H9 (cell line): ENCODE data around the gene IL4. TPM values are rescaled to one million over a fixed set of nuclear protein-coding genes. Genes with fewer than 3 reads are reported as not detected.

Experiments
- DNase-seq: peaks from one replicate; pipeline ENCODE4 v3.0.0-alpha.2; 2017
- H2AFZ ChIP-seq: one replicate; pipeline ENCODE4 v1.6.1; 2013; ENCODE audit warnings: mild to moderate bottlenecking, low read length, control low read depth, moderate library complexity
- H2AK5ac ChIP-seq: 2 replicates; pipeline ENCODE4 v1.6.1; 2013; ENCODE audit warnings: low read length, control low read depth, mixed read lengths; ENCODE audit not compliant: insufficient read length
- H2BK120ac ChIP-seq: one replicate; pipeline ENCODE4 v1.6.1; 2013; ENCODE audit warnings: low read depth, mild to moderate bottlenecking, low read length, control low read depth, inconsistent platforms; ENCODE audit not compliant: poor library complexity, severe bottlenecking
- H2BK12ac ChIP-seq: 2 replicates; pipeline ENCODE4 v1.6.1; 2013; ENCODE audit warnings: low read length, control low read depth, mixed read lengths, low read depth; ENCODE audit not compliant: insufficient read length
- H2BK15ac ChIP-seq: 2 replicates; pipeline ENCODE4 v1.6.1; 2013; ENCODE audit warnings: low read depth, low read length, control low read depth
- H2BK20ac ChIP-seq: one replicate; pipeline ENCODE4 v1.6.1; 2013; ENCODE audit warnings: low read depth, mild to moderate bottlenecking, low read length, control low read depth, inconsistent platforms; ENCODE audit not compliant: poor library complexity, severe bottlenecking
- H2BK5ac ChIP-seq: 2 replicates; pipeline ENCODE4 v1.6.1; 2013; ENCODE audit warnings: low read length, control low read depth, mixed read lengths; ENCODE audit not compliant: insufficient read length
- H3K14ac ChIP-seq: 2 replicates; pipeline ENCODE4 v1.6.1; 2013; ENCODE audit warnings: low read length, control low read depth; ENCODE audit not compliant: insufficient read depth
- H3K18ac ChIP-seq: 2 replicates; pipeline ENCODE4 v1.6.1; 2013; ENCODE audit warnings: low read depth, mild to moderate bottlenecking, mixed read lengths, low read length, control low read depth; ENCODE audit not compliant: insufficient read length
- H3K23ac ChIP-seq: 2 replicates; pipeline ENCODE4 v1.6.1; 2013; ENCODE audit warnings: low read length, control low read depth, mixed read lengths, low read depth; ENCODE audit not compliant: insufficient read length
- H3K23me2 ChIP-seq: 2 replicates; pipeline ENCODE4 v1.6.1; 2013; ENCODE audit warnings: low read depth, mild to moderate bottlenecking, mixed read lengths, low read length, control low read depth; ENCODE audit not compliant: insufficient read length, poor library complexity, severe bottlenecking
- H3K27ac ChIP-seq: 2 replicates; pipeline ENCODE4 v1.5.1; 2013; ENCODE audit warnings: low read length, control low read depth, mixed read lengths, low read depth; ENCODE audit not compliant: insufficient read length
- H3K27me3 ChIP-seq: 2 replicates; pipeline ENCODE4 v1.6.1; 2013; ENCODE audit warnings: low read length, control low read depth, inconsistent platforms; ENCODE audit not compliant: insufficient read depth
- H3K4ac ChIP-seq: 2 replicates; pipeline ENCODE4 v1.6.1; 2013; ENCODE audit warnings: low read depth, mild to moderate bottlenecking, control low read depth, inconsistent platforms, low read length, moderate library complexity
- H3K4me1 ChIP-seq: 2 replicates; pipeline ENCODE4 v1.6.1; 2013; ENCODE audit warnings: low read length, control low read depth, inconsistent platforms; ENCODE audit not compliant: insufficient read depth
- H3K4me2 ChIP-seq: 2 replicates; pipeline ENCODE4 v1.6.1; 2013; ENCODE audit warnings: low read length, control low read depth, mixed read lengths; ENCODE audit not compliant: insufficient read length, insufficient read depth
- H3K56ac ChIP-seq: 2 replicates; pipeline ENCODE4 v1.6.1; 2013; ENCODE audit warnings: low read depth, mild to moderate bottlenecking, mixed read lengths, low read length, control low read depth; ENCODE audit not compliant: insufficient read length
- H3K79me1 ChIP-seq: 2 replicates; pipeline ENCODE4 v1.6.1; 2013; ENCODE audit warnings: low read depth, mild to moderate bottlenecking, moderate library complexity, low read length, control low read depth, inconsistent platforms; ENCODE audit not compliant: insufficient read depth, poor library complexity, severe bottlenecking
- H3K79me2 ChIP-seq: 2 replicates; pipeline ENCODE4 v1.6.1; 2013; ENCODE audit warnings: low read length, control low read depth, inconsistent platforms; ENCODE audit not compliant: insufficient read depth
- H3K9ac ChIP-seq: 2 replicates; pipeline ENCODE4 v1.6.1; 2013; ENCODE audit warnings: low read length, control low read depth, mixed read lengths; ENCODE audit not compliant: insufficient read length; ENCODE audit errors: extremely low read depth
- H3K9me3 ChIP-seq: one replicate; pipeline ENCODE4 v1.6.1; 2013; ENCODE audit warnings: low read depth, low read length, inconsistent platforms; ENCODE audit not compliant: control insufficient read depth
- H3T11ph ChIP-seq: one replicate; pipeline ENCODE4 v1.6.1; 2013; ENCODE audit warnings: mild to moderate bottlenecking, low read length, control low read depth, inconsistent platforms
- H4K20me1 ChIP-seq: one replicate; pipeline ENCODE4 v1.6.1; 2013; ENCODE audit not compliant: control insufficient read depth, insufficient read length, insufficient read depth
- H4K5ac ChIP-seq: 2 replicates; pipeline ENCODE4 v1.6.1; 2013; ENCODE audit warnings: low read depth, mild to moderate bottlenecking, mixed read lengths, low read length, control low read depth; ENCODE audit not compliant: insufficient read length
- H4K8ac ChIP-seq: replicated peaks from 2 replicates; pipeline ENCODE4 v1.6.1; 2013; ENCODE audit warnings: low read length, control low read depth, mixed read lengths, low read depth; ENCODE audit not compliant: insufficient read length
- H4K91ac ChIP-seq: 2 replicates; pipeline ENCODE4 v1.6.1; 2013; ENCODE audit warnings: low read depth, mild to moderate bottlenecking, moderate library complexity, mixed read lengths, low read length, control low read depth; ENCODE audit not compliant: insufficient read length
- H3K27ac Mint-ChIP-seq, 3 experiments: 2 replicates in 2 of 3; 3 replicates in 1 of 3; pipeline ENCODE4 v1.8.0; 2020 to 2021; ENCODE audit warnings: mixed read lengths in 3 of 3, mild to moderate bottlenecking in 1 of 3, moderate library complexity in 1 of 3
- H3K27me3 Mint-ChIP-seq: 2 replicates; pipeline ENCODE4 v1.8.0; 2021; ENCODE audit warnings: low read depth, mild to moderate bottlenecking, moderate library complexity, mixed read lengths
- H3K36me3 Mint-ChIP-seq, 3 experiments: 2 replicates in 2 of 3; 3 replicates in 1 of 3; pipeline ENCODE4 v1.8.0; 2020 to 2021; ENCODE audit warnings: low read depth in 3 of 3, mixed read lengths in 3 of 3; ENCODE audit not compliant: insufficient read depth in 1 of 3
- H3K4me1 Mint-ChIP-seq, 2 experiments: 2 replicates each; pipeline ENCODE4 v1.8.0; 2020; ENCODE audit warnings: mixed read lengths in 2 of 2
- H3K4me3 Mint-ChIP-seq, 2 experiments: 2 replicates in 1 of 2; 3 replicates in 1 of 2; pipeline ENCODE4 v1.8.0; 2020 to 2021; ENCODE audit warnings: mild to moderate bottlenecking in 2 of 2, mixed read lengths in 2 of 2, moderate library complexity in 1 of 2
- H3K9me3 Mint-ChIP-seq, 2 experiments: 2 replicates in 1 of 2; 3 replicates in 1 of 2; pipeline ENCODE4 v1.8.0; 2020; ENCODE audit warnings: mild to moderate bottlenecking in 2 of 2, mixed read lengths in 2 of 2, moderate library complexity in 1 of 2
- CTCF ChIP-seq: fragments of 200-600 bp; sonication (generic); conservative IDR thresholded peaks from 3 replicates; pipeline ENCODE4 v1.8.0; 2021; ENCODE audit warnings: antibody characterized with exemption, mild to moderate bottlenecking
- WGBS: extraction: QIAGEN DNeasy Blood & Tissue Kit; methylation state at CpG from one replicate; pipeline ENCODE4 v1.1.7; 2013; ENCODE audit warnings: missing lambda C conversion rate, low lambda C conversion rate, mixed read lengths; ENCODE audit not compliant: insufficient read length; ENCODE audit errors: extremely low coverage; 5-methylcytosine and 5-hydroxymethylcytosine counted together
- total RNA-seq: library from RNA; stranded (reverse); gene quantifications from 2 replicates; pipeline ENCODE4 v1.2.1, GENCODE V29; 2021

Gene IL4
- total RNA-seq, 1 experiment from 2014 or later = not detected

GRCh38 chr5:132640613-132641012, 33.2 kb upstream of the IL4 start:
- no peak overlapping the region for H3K27ac Mint-ChIP-seq

More at GRCh38 chr5:132640613-132641012, 33.2 kb upstream of the IL4 start:
- no peaks in the 10 kb centered on the region for H3K9me3 ChIP-seq
- Mint-ChIP-seq H3K36me3 (peaks cover 7 to 53% (median 36%) of the 10 kb centered on the region in 3 experiments), H3K4me3 (no peak overlapping the region), H3K27me3 (no peaks in the 10 kb centered on the region; the same call in none of the 2 replicates), H3K9me3 (no peaks in the 10 kb centered on the region), H3K4me1 (peaks cover 13 to 16% of the 10 kb centered on the region in 2 experiments)
- no peak overlapping the region for H3K18ac ChIP-seq
- no peak overlapping the region for H2AFZ ChIP-seq
- H2BK15ac ChIP-seq = no peak overlapping the region
- no peak overlapping the region for H3K14ac ChIP-seq
- H3K27me3 ChIP-seq = no peaks in the 10 kb centered on the region
- H3K79me1 ChIP-seq = no peaks in the 10 kb centered on the region
- H4K20me1 ChIP-seq = no peaks in the 10 kb centered on the region
- H4K5ac ChIP-seq = no peak overlapping the region
- H3K4me2 ChIP-seq = no peak overlapping the region
- H3K79me2 ChIP-seq = no peaks in the 10 kb centered on the region
- H3K56ac ChIP-seq = no peak overlapping the region
- no peak for DNase-seq
- no CpG with 5 or more reads among the region's 4 CpGs for WGBS
- no peak overlapping the region for H4K91ac ChIP-seq
- no peak overlapping the region for H2BK5ac ChIP-seq
- H2BK120ac ChIP-seq = no peak overlapping the region
- H3K4me1 ChIP-seq = peaks cover 4% of the 10 kb centered on the region; the same call in 1 of the 2 replicates
- no peak for TF ChIP-seq CTCF
- no peaks in the 10 kb centered on the region for H3K23me2 ChIP-seq
- H3T11ph ChIP-seq = no peak overlapping the region
- no peak overlapping the region for H3K4ac ChIP-seq
- H3K27ac ChIP-seq = no peak overlapping the region
- H4K8ac ChIP-seq = no peak overlapping the region
- no peak overlapping the region for H3K9ac ChIP-seq
- H3K23ac ChIP-seq = no peak overlapping the region
- no peak overlapping the region for H2AK5ac ChIP-seq
- H2BK20ac ChIP-seq = no peak overlapping the region
- H2BK12ac ChIP-seq = no peak overlapping the region
